ENCODE results near the gene TP53TG5. TPM values are rescaled to one million over a fixed set of nuclear protein-coding genes. Genes with fewer than 3 reads are reported as not detected.

Gene TP53TG5
- total RNA-seq, 1 experiment from 2014 or later: not detected

GRCh38 chr20:45408646-45409213 is 30.6 kb upstream of the TP53TG5 start:
- Histone ChIP-seq H3F3A (ENCODE audit: low read length, unreplicated experiment) (no peaks in the 10 kb centered on the region), H3K36me3 (ENCODE audit: low read depth, low read length) (no peaks in the 10 kb centered on the region), H4K20me1 (ENCODE audit: low read length) (no peaks in the 10 kb centered on the region), H3K9me2 (replicated peaks; ENCODE audit: low read length) (no peaks in the 10 kb centered on the region), H3K4me1 (ENCODE audit: insufficient read depth, low read length) (peaks cover 20% of the 10 kb centered on the region), H3K4me3 (ENCODE audit: low read length) (no peak overlapping the region), H3K9ac (ENCODE audit: low read length) (no peak overlapping the region), H3K9me3 (ENCODE audit: low read length) (no peaks in the 10 kb centered on the region), H2AFZ (ENCODE audit: low read length) (no peak overlapping the region), H3K27me3 (ENCODE audit: low read length) (no peaks in the 10 kb centered on the region), H3K27ac (ENCODE audit: low read length) (no peak overlapping the region), H3K4me2 (ENCODE audit: low read length) (no peak overlapping the region), H3K79me2 (ENCODE audit: low read length) (no peaks in the 10 kb centered on the region)
- CTCF ChIA-PET: no interaction called here
- no peak for ATAC-seq
- no peak for DNase-seq
- TF ChIP-seq EZH2phosphoT487 (IDR thresholded peaks at IDR 0.05; ENCODE audit: borderline replicate concordance, low read length) (no peak), CTCF (conservative IDR thresholded peaks at IDR 0.05; ENCODE audit: low read depth, low read length) (no peak), EZH2 (IDR thresholded peaks at IDR 0.05; ENCODE audit: low read length, unreplicated experiment) (no peak)
- intact Hi-C loops (cut with micrococcal nuclease): no loop called here
- POLR2A ChIA-PET (ENCODE audit: unreplicated experiment): no interaction called here
- no TSS peak for BruUV-seq (replicated peaks)

- CTCF ChIA-PET: no interaction called here
- H3K4me2 ChIP-seq (ENCODE audit: low read length): peak within 1 kb of the TSS; percentile 99
- ATAC-seq (no peak), DNase-seq (no peak)
- H3K4me3 ChIP-seq (ENCODE audit: low read length): no peak within 1 kb of the TSS
- H3K79me2 ChIP-seq (ENCODE audit: low read length): no peaks in the 10 kb centered on the region
- POLR2A ChIA-PET (ENCODE audit: unreplicated experiment): no interaction called here
- H3K9me2 ChIP-seq (replicated peaks; ENCODE audit: low read length): no peaks in the 10 kb centered on the region
- no peak for TF ChIP-seq EZH2phosphoT487 (IDR thresholded peaks at IDR 0.05; ENCODE audit: borderline replicate concordance, low read length)
- no peak for TF ChIP-seq EZH2 (IDR thresholded peaks at IDR 0.05; ENCODE audit: low read length, unreplicated experiment)
- no peak for TF ChIP-seq CTCF (conservative IDR thresholded peaks at IDR 0.05; ENCODE audit: low read depth, low read length)
- H3K9ac ChIP-seq (ENCODE audit: low read length): no peak within 1 kb of the TSS
- H3K27ac ChIP-seq (ENCODE audit: low read length): no peak within 1 kb of the TSS
- H4K20me1 ChIP-seq (ENCODE audit: low read length): no peaks in the 10 kb centered on the region
- peaks cover 20% of the 10 kb centered on the region for H3K4me1 ChIP-seq (ENCODE audit: insufficient read depth, low read length)
- no peaks in the 10 kb centered on the region for H3K9me3 ChIP-seq (ENCODE audit: low read length)
- H3F3A ChIP-seq (ENCODE audit: low read length, unreplicated experiment): no peaks in the 10 kb centered on the region
- intact Hi-C loops (cut with micrococcal nuclease): no loop called here
- H3K27me3 ChIP-seq (ENCODE audit: low read length): no peaks in the 10 kb centered on the region
- no peak within 1 kb of the TSS for H2AFZ ChIP-seq (ENCODE audit: low read length)
- BruUV-seq (replicated peaks): no TSS peak
- no peaks in the 10 kb centered on the region for H3K36me3 ChIP-seq (ENCODE audit: low read depth, low read length)
Observed at GRCh38 chr20:45407783-45408645, 29.9 kb upstream of the TP53TG5 start, which contains the start of gene DBNDD2. TSS of gene DBNDD2 (plus strand) at chr20:45408289. CDS start at chr20:45408468, 179 bp downstream.
